Ovary (tissue), 3 donors: ENCODE measurements around the gene DUOX1.

ENCODE experiments used
- CTCF ChIP-seq, 3 donors: fragments of 450-650 bp in 2 of 3; fragments of 200-600 bp in 1 of 3; IDR thresholded peaks; one replicate each; pipeline versions ENCODE4 v1.5.1 to v1.8.0; 2016 to 2022; ENCODE audit warnings: antibody characterized with exemption in 3 of 3, mild to moderate bottlenecking in 1 of 3
- POLR2A ChIP-seq: fragments of 450-650 bp; IDR thresholded peaks from one replicate; pipeline ENCODE4 v1.6.1; 2017; ENCODE audit warnings: antibody characterized with exemption, mild to moderate bottlenecking, moderate library complexity
- donor health status: DM: no; HTN: no; CAD: no.

- TF ChIP-seq POLR2A (no peak), CTCF (IDR thresholded peaks at IDR 0.05) (no peak)
These were observed 51.0 kb downstream of the DUOX1 start for GRCh38 chr15:45180648-45181436.
